Upper lobe of left lung (tissue), 4 donors: ENCODE measurements around the gene QKI.

Source experiments
- CTCF ChIP-seq, 6 experiments: fragments of 450-650 bp in 4 of 6; fragments of 200-600 bp in 2 of 6; sonication (generic) in 2 of 6; IDR thresholded peaks; one replicate each; pipeline ENCODE4 v1.5.1; 2016 to 2019; ENCODE audit warnings: antibody characterized with exemption in 6 of 6
- POLR2A ChIP-seq, 4 donors: fragments of 450-650 bp; IDR thresholded peaks; one replicate each; pipeline ENCODE4 v1.5.1; 2016 to 2017; ENCODE audit warnings: antibody characterized with exemption in 4 of 4, mild to moderate bottlenecking in 2 of 4

GRCh38 chr6:163599136-163599535 lies 184.6 kb downstream of the QKI start:
- no peak for TF ChIP-seq CTCF (IDR thresholded peaks at IDR 0.05)
- TF ChIP-seq POLR2A (IDR thresholded peaks at IDR 0.05), result no peak
